Activated CD8-positive, alpha-beta memory T cell treated with anti-CD3 and anti-CD28 coated beads, Interleukin-2, amount 50 U/mL, for 48 hours (primary cell): ENCODE results near the gene HOXA5.

Experiments
- DNase-seq: peaks from one replicate; pipeline ENCODE4 v3.0.0-alpha.2; 2020

The HOXA5 gene

DNA sequence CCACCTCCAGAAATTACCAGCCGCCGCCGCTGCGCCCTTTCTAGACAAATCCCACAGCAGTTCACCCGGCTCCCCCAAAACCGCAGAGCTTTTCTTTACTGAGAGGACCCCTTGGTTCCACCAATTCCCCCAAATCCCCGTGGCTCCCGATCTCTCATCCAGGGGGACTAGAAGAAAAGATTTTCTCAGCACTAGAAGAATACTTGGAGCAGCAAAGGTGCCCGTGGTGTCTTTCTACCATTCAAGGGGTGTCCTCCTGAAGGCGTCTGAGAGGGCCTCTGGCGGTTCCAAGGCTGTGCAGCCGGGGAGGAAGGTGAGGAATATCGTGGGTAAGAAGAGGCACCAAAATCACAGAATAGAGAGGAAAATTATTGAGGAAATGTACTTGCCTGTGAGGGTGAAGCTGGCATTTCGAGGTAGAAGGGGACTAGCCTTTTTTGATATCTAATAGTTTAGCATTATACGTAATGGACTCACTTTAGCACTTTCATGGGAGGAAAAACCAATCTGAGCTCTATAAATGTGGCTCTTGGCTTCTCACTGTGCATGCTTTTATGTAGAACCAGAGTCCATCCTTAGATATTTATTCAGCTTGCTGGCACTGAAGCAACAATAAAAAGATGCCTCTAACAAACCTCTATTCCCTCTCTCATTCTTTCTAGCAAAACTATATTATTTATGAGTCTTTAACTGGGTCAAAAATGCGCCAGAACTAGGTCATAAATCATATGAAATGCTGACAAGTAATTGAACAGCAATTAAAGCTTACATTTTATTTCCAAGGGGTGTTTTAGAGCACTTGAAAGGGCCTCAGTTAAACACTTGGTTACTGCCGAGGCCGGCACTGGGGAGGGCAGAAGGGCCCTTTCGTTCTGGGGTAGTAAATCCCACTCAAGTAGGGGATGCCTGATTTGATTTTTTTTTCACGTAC lies 27.2 kb downstream of the HOXA5 start:
- DNase-seq: no peak

GRCh38 chr7:27115221-27116026 lies 28.1 kb downstream of the HOXA5 start:
- peak; percentile 25 for DNase-seq

- DNase-seq: no peak
These were observed 28.6 kb downstream of the HOXA5 start for GRCh38 chr7:27114881-27115220.

DNA sequence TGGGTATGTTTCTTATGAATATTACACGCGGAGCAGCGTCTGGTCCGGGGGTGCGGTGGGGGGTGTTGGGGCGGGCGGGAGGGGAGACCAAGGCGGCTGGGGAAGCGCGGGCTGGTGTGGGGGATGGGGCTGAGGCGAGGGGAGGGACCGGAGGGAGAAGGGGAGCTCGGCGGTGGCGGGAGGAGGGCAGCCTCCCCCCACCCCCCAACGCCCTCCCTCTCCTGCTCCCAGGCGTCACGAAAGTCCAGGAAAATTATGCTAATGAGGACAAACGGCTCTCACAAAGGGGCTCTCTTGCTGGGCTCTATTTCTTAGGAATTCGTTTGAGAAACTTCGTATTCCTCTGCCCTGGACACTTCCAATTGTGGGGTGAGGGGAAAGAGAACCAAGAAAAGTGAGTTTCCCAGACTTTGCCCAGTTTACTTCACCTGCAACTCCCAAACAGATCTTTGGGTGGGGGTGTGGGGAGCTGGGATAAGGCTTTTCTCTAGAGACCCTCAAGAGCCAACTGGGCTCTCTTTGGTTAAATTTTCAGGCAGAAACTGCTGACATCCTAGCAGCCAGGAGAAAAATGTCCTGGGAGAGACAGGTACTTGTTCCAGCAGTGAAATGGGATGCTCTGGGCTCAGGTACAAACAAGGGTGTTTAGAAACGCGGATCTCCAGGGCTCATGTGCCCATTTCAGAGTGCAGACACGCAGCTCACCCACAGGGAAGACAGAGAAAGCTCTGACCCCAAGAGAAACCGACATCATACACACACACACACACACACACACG lies 29.3 kb downstream of the HOXA5 start:
- DNase-seq: no peak

- peak; percentile 23 for DNase-seq
These were observed 30.2 kb downstream of the HOXA5 start for GRCh38 chr7:27112955-27113949.

GRCh38 chr7:27112361-27112760 lies 31.1 kb downstream of the HOXA5 start:
- DNase-seq: no peak

DNA sequence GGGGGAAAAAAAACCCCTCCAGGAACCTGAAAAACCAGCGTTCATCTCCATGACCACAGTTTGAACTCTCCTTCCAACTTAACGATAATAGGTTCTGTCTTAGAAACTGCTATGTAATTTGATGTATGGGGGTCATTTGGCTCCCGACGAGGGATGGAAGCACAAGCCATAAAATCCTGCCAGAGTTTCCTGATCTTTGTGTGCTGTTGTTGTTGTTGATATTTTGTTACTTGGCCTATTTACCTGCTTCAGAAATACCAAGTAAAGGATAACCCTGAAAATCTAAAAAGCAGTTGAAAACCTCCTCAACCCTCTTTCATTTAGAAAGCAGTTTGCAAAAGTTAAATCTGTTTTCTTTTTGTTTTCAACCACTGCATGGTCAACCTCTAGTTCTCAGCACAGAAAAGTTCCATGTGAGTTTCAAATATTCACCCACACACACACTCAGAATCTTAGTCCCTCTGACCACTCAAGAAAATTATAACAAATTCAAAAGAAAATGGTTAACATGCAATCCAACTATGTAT lies 31.7 kb downstream of the HOXA5 start:
- DNase-seq: no peak

DNA sequence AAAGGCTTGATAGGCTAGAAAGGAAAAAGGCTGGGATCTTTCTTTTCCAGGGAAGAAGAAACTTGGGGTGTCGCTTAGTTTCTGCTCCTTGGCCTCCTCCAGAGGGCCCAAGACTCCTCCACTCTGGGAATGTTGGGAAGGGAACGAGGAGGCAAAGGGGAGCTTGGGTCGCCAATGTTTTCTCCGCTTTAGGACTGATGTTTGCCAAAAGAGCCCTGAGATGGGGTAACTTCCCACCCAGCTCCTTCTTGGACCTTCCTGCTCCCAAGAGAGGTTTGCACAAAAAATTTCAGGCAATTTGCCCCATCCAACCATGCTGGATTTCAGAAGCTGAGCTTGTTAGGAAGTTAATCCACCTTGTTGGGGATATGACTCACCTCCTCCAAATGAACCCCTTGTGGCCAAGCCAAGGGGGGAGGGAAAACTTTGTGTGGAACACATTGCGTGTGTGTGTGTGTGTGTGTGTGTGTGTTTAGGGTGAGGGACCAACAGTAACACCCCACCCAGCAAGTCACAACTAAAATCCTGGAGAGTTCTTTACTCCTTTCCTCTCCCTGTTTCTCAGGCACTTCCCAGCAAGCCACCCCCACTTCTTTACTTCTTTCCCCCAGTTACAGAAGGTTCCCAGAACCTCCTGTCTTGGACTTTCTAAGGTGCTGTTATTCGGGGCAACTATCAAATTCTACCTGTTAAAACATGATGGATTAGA lies 32.3 kb downstream of the HOXA5 start:
- no peak for DNase-seq

DNA sequence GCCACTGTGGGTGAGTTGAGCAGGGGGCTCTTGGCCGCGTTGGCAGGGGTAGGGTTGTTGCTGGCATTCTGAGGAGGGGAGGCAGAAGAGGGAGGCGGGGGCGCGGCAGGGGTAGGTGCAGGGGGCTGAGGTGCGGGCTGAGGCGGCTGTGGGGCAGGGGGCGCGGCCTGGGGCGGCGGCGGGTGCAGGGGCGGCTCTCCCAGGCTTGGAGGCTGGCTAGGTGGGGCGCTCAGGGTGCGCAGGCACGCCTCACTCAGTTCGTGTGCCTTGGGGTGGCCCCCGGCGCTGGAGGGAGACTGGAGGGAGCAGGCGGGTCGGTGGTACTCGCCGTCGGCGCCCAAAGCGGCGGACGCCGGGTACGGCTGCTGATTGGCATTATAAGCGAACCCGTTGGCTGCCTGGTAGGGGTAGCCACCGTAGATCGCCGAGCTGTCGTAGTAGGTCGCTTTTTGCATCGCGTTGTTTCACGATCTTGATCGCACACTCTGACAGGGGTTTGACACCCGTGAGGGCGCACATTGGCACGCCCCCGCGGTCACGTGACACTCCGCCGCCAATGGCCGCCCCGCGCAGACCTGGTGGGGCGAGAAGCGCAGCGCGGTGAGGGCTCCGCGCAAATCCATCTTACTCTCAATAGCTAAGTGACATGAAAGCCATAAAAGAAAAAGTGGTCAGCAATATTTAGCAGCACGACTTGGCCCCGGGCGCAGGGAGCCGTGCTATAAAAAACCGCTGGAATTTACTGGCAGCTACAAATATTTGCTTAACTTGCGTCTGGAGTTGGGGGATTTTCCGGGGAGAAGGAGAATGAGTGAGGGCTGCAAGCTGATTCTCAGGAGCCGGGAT lies 33.1 kb downstream of the HOXA5 start:
- DNase-seq: peak; percentile 33

DNA sequence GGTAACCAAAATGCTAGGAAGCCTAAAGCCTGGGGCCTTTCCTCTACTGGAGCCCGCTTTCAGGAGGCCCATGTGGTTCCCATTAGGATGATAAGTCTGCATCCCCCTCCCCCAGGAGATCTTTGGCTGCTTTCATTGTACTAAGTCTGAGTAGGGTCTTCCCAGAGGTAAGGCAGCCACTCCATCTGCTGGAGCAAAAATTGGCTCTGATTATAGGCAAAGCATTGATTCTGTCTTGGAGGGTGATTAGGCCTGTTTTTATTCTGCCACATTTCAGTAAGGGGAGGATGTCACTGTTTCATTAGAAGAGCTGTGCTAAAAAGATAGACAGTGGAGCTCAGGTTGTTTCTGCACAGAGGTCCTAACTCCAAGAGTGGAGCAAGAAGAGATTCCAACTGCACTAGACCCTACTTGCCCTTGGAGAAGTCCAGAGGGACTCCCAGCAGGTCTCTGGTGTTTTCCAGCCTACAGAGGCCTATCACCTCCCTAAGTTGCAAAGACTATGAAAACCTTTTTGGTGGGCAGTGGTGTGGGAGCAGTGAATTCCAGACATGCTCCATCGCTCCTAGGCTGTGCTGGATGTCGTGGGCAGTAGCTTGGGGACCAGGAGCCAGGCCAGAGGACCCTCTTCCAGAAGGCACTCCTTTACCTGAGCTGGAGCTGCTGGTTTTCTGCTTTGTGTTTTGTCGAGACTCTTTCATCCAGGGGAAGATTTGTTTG lies 33.9 kb downstream of the HOXA5 start:
- peak; percentile 36 for DNase-seq

DNA sequence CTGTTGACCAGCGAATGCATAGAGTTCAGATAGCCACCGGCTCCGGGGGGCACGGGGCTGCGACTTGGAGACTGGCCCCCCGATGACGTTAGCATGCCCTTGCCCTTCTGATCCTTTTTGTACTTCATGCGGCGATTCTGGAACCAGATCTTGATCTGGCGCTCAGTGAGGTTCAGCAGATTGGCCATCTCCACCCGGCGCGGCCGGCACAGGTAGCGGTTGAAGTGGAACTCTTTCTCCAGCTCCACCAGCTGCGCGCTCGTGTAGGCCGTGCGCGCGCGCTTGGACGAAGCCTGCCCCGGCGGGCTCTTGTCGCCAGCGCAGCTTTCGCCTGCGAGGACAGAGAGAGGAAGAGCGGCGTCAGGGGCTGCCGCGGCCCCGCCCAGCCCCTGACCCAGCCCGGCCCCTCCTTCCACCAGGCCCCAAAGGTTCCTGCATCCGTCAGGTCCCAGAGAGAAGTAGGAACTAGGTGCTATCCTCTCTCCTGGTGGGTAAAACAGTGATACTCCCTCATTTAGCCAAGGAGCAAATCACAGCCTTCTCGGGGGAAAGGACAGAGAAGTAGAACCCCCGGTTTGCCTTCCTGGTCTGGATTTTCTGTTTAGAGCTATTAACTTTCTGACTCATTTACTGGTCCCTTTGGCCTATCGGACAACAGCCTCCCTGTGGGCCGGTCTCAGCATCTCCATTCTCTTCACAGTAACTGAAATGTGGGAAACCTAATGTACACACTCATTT lies 34.9 kb downstream of the HOXA5 start:
- DNase-seq: peak; percentile 20

- DNase-seq: peak; percentile 33
These were observed 35.8 kb downstream of the HOXA5 start for GRCh38 chr7:27107391-27108381.

- no peak for DNase-seq
These were observed 36.6 kb downstream of the HOXA5 start for GRCh38 chr7:27106901-27107240.

DNA sequence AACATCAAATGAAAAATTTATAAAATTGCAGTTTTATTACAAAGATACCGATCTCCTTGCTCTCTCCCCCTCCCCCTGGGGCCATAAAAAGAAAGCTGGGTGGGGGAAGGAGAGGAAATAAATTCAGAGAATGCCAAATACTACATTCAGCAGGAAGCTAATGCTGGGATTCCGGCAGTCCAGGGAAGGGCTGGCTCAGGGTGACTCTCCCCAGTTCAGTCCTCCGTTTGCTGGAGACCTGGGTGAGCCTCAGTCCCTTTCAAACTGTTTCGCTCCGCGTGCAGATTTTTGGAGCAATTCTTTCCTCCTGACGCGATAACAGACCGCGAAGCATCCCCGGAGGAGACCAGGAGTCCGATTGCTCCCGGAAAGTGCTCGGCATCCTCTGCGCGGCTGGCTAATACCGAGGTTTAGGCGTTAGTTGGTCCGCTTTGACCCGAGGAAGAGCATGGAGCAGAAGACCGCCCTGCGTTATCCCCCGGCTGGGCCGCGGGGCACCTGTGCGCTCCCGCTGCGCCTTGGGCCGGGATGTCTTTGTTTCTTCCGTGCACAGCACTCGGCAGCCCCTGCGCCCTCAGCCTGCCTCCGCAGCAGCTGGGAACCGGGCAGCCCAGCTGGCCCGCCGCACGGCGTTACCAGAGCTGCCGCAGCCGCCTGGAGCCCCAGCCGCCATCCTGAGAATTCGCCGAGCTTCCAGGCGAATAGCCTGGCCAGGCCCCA lies 37.1 kb downstream of the HOXA5 start:
- no peak for DNase-seq

GRCh38 chr7:27105301-27106031 lies 38.0 kb downstream of the HOXA5 start:
- DNase-seq: no peak
